NCI-H345 (cell line): ENCODE data around the gene ZBTB12.

Experiments
- DNase-seq: peaks from one replicate; lab custom pipeline; 2025; lab: John Stamatoyannopoulos, UW

ZBTB12 gene

DNA sequence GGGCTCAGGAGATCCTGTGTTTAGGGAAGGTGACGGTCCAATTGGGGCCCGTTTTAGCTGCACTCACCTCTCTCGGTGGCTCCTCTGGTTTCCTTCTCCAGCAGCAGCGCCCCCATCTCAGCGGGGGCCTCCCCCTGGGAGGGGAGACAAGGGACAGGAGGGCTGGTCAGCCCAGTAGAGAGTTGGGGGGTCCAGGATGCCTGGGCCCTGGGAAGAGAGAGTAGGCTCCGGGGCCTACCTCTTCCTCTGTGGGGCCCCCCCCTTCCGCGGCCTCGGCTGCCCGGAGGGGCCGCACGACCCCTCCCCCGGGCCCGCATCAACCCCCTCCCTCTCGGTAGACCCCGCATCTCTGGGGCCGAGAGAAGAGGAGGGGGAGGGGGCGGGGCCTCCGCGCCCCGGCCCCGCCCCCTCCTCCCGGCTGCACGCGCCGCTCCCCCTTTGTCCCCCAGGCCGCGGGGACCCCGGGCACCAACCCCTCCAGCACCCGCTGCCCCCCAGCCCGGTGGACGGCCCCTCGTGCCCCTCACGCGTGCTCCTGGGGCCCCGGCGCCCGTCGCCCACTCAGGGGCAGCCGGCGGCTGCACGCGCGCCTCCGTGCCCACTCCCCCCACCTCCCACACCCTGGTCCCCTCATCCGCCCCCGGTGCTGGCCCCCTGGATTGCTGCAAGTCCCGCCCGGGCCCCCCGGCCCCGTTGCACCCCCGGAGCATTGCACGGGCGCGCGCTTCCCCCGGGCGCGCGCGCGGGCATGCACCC is 4.9 kb downstream of the ZBTB12 start:
- DNase-seq, result no peak

GRCh38 chr6:31896493-31896855 is 5.4 kb downstream of the ZBTB12 start:
- DNase-seq, result no peak

DNA sequence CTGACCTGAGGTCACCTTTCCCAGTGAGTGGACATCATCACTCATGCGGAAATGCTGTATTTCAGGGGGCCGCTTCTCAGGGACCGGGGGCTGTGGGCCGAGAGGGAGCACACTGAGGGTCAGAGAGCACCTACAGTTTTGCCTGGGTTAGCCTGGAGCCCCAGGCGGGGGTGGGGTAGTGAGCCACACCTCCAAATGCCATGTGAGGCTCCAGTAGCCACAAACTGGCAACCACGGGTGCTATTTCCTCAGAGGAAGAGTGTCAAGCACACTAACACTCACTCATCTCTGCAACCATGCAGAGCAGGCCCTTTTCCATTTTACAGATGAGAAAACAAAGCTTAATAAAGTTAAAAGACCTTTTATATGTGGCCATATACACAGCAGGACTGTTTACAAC is 9.1 kb downstream of the ZBTB12 start:
- no peak for DNase-seq

DNA sequence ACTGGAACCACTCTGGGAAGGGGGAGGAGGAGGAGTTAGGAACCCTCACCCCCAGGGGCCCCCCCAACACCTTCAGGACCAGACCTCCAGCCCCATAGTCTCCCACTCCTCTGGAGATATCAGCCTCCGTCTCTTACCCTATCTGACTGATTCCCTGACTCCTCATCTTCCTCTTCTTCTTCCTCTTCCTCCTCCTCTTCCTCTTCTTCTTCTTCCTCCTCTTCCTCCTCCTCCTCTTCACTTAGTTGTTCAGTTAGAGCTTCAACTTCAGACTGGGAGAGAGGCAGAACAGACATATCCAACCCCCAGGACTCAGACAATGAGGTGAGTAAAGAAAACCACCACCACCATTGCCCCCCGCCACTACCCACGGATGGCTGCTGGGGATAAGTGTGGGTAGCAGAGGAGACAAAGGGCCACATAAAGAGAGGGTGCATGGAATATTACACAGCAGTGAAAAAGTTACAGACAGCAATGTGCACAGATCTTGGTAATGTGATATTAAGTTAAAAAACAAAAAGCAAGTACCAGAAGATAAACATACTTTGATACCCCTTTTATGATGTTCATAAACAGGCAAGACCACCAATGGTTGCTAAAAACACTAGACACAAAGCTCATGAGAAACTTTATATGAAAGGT is 12.4 kb downstream of the ZBTB12 start:
- DNase-seq, result no peak

DNA sequence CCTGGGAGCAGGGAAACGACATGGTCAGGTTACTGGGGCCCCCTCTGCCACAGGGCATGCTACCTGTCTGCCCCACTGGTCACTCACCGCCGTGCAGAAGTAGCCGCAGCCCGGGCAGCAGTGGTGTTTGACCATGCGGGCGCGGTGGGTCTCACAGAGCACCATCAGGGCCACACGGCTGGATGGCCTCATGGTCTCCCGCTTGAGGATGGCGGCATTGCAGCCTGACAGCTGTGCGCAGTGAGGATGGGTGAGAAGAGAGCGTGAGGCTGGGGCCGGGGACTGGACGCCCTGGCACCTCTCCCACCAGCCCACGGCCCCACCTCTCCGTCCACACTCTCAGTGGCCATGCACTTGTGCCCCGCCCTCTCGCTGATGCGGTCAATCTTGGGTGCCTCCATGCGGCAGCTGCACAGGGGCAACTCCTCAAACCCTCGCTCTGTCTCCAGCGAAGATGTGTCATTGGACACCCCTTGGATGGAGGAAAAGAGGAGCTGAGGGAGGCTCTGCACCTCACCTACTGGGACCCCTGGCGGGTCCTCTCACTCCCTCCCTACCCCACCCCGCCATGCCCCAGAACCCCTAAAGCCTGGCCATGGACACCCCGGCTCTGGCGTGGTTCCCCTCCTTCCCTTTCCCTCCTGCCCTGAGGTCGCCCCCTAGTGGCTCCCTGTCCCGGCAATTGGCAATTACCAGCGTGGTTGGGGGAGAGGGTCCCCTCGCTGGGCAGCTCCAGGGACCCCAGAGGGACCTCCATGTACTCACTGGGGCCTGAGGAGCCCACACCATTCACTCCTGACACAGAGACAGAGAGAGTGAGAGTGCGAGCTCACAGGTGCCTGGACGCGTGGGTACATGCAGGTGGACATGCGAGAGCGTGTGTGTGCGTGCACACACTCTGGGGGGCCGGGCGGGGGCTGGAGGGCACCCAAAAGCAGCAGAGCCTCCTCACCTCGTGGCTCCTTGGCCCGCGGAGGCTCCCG is 13.3 kb downstream of the ZBTB12 start:
- DNase-seq, result no peak

DNA sequence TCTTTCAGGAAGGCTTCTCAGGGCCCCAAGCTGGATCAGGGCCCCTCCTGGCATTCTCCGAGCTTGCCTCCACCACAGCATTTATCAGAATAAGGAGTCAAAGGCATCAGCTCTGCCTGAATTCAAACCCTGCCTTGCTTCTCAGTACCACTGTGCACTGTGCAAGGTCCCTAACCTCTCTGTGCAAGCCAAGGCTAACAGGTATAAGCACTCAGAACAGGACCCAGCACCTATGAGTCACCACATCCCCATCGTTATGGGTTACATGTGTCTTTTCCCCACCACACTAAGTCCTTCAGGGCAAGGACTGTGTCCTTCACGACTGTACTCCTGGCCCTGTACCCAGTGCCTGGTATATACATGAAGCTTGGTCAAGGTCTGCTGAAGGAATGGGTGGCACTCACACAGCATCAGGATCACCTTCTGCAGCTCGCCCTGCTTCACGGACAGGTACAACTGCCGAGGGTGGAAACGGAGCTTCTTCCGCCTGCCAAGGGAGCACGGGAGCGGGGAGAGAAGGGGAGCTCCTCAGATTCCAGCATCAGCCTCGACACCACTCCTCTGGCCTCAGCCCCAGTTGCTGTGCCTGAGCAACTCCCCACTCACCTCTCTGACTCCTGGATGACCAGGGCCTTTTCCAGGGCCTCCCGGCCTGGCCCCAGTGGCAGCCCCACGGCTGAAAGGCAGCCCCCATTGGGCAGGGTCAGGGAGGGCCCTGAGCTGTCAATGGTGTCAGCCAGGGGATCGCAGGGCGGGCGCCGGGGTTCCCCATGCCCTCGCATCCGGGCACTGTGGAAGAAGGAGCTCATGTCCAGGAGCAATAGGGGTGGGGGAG is 14.5 kb downstream of the ZBTB12 start:
- no peak for DNase-seq

- no peak for DNase-seq
Measured at GRCh38 chr6:31886541-31886991, 15.3 kb downstream of the ZBTB12 start.

- no peak for DNase-seq
Measured at GRCh38 chr6:31884528-31885035, 17.3 kb downstream of the ZBTB12 start.

DNA sequence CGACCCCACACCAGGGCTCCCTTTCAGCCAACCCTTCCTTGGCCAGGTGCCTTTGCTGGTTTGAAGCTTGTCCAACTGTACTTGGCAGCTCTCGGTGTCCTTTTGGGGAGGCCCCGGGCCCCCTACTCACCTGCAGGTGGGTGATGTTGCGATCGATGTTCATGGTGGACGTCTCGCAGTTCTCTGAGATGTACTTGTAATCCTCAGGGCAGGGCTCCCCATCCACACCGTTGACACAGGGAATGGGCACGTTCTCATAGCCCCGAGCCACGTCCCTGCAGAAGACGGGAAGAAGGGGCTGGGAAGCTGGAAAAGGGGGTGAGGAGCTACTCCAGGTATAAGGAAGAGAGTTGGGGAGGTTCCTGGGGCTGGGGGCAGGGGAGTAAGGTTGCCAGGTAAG is 18.2 kb downstream of the ZBTB12 start:
- DNase-seq, result no peak

DNA sequence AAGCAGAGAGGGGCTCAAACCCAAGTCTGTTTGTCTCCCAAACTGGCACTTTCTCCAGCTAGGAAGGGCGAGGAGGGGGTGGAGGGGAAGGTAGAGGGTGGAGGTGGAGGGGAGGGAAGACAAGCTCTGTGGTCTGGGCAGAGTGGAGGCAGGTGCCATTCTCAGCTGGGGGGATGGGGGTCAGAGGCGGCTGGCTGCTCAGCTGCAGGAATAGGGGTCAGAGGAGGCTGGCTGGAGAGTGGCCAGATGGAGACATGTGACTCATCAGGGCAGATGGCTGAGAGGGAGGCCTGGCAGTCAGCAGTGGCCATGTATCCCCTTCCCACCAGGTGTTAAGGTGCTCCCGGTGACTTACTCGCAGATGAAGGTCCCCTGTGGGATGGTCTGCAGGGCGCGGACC is 19.5 kb downstream of the ZBTB12 start:
- DNase-seq, result no peak

DNA sequence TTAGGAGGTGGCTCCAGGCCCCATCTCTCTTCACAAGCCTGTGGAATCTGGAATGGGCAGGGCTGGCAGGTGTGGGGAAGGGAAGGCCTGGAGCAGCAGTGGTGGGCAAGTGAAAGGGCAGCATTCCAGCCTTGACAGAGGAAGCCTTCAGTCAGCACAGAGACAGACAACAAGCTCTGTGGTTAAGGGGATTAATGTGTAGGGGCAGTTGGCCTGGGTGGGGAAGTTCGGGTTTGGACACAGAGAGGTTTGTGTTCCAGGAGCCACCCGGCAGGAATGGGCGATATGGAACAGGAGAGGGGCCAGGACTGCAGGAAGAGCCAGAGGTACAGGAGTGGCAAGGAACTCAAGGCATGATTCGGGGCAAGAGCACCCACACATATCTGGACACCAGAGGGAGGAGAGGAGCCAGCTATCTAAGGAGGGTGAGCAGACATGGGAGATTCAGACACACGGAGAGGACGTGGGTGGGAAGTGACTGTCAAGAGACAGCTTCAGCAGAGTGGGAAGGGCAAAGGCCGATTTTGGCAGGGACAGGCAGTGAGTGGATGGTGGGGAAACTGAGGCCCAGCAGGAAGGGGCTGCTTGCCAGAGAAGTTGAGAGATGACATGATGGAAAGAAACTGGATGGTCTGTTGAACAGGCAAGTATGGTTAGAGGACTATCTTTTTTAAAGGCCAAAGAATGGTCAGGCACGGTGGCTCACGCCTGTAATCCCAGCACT is 20.6 kb downstream of the ZBTB12 start:
- DNase-seq, result no peak

- DNase-seq, result no peak
Measured at GRCh38 chr6:31880616-31881015, 21.3 kb downstream of the ZBTB12 start.

DNA sequence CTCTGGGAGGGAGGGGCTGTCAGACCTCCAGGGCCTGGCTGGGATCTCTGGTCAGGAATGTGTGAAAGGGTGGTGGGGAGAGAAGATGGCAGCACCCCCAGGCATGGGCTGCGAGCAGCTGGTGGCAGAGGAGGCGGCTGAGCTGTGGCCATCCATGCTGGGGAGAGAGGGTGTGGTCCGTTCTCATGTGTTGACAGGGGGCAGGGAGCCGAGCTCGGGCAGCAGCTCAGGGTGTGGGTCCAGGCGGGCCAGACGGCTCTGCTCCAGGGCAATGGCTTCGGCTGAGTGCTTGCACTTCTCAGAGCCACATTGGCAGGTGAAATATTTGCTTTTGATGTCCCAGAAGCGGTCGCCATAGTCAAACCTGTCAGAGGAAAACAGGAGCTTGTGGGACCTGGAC is 22.0 kb downstream of the ZBTB12 start:
- no peak for DNase-seq

- no peak for DNase-seq
Measured at GRCh38 chr6:31879143-31879542, 22.7 kb downstream of the ZBTB12 start.

DNA sequence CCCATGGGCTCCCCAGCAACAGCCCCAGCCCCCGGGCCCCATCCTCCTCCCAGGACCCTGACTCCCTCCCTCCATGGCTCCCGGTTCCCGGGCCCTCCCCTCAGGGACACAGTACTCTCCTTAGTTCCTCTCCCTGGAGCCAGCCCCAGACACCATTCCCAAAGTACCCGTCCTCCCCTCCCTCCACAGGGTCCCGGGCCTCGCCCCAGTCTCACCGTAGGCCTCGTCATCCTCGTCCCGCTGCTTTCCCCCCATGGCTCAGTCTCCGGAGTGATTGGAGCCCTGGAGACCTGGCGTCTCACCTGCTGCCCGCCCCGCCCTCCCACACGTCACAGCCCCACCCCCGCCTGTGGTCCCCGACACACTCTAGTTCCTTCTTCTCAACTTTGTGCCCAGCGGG is 23.2 kb downstream of the ZBTB12 start, which contains the start of gene SLC44A4:
Gene SLC44A4, minus strand, starts transcription at position 272 of the 400 bp plus-strand sequence. Its CDS starts 17 bp downstream, at position 255.
- no peak for DNase-seq

DNA sequence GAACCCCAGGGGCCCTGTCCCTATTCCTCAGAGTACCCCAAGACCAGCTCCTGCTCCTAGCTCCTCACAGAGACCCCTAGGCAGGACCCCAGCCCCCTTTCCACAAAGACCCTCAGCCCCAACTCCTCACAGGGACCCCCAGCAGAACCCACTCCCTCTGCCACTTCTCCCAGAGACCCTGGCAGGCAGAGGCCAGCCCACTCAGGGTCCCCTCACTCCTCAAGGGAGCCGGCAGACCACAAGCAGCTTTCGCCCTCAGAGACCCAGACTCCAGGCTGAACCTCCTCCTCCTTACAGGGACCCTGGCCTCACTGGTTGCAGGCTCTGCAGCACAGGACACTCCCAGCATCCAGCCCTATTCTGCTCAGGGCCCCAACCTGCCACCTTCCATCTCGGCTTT is 23.7 kb downstream of the ZBTB12 start:
- DNase-seq, result no peak

- DNase-seq, result no peak
Measured at GRCh38 chr6:31877651-31878161, 24.2 kb downstream of the ZBTB12 start.

GRCh38 chr6:31877125-31877650 is 24.7 kb downstream of the ZBTB12 start:
- DNase-seq, result no peak

DNA sequence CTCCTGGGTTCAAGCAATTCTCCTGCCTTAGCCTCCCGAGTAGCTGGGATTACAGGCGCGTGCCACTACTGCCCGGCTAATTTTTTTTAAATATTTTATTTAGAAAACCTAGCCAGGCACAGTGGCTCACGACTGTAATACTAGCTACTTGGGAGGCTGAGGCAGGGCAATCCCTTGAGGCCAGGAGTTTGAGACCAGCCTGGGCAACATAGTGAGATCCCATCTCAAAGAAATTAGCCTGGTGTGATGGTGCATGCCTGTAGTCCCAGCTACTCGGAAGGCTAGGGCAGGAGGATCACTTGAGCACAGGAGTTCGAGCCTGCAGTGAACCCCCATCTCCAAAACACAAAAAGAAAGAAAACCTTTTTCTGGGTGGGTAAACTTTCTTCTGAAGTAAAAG is 25.5 kb downstream of the ZBTB12 start:
- DNase-seq, result no peak

DNA sequence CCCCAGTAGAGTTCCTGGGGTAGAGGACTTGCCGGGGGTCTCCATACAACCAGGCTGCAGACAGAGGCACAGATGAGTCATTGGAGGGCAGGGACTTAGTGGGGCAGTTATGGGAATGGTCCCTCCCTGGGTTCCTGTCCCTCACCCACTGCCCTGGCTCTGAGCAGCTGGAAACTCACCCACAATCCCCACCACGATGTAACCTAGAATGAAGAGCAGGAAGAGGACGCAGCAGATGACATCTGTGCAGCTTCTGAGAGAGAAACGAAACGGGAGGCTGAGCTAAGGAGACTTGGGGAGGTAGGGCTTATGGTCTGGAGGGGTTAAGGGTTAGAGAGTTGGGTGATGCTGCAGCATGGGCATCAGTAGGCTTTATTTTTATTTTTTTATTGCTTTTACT is 26.0 kb downstream of the ZBTB12 start:
- DNase-seq, result no peak
